ENCODE results near the gene DMD.

The DMD gene

DNA sequence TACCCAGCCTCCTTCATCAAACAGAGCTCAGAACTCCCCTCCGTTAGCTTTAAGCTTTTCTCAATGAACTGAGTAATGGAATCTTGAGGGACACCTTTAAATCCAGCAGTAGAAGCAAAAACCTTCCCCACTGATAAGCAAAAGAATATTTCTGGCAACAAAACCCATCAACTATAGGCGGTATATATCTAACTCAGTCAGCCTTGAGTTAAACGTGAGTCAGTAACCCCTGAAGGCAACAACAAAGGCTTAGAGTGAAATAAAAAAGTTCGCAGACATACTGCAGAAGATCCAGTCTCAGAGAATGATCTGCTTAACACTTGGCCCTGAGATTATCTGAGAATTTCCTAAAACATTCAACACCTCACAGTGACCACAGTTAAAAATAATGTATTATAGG is 77.2 kb downstream of the DMD start:
- no peak for TF ChIP-seq FOXP2 (optimal IDR thresholded peaks at IDR 0.05; ENCODE audit: borderline replicate concordance, extremely low read depth, extremely low read length, insufficient read depth)
- TF ChIP-seq POLR2AphosphoS5 (IDR thresholded peaks at IDR 0.05; ENCODE audit: low read depth, low read length): no peak
- no peak for TF ChIP-seq TAF1 (IDR thresholded peaks at IDR 0.05; ENCODE audit: borderline replicate concordance, insufficient read depth, low read length)
- TF ChIP-seq SIN3A (IDR thresholded peaks at IDR 0.05; ENCODE audit: borderline replicate concordance, insufficient read depth, low read length): no peak
- TF ChIP-seq, protein P1, sequence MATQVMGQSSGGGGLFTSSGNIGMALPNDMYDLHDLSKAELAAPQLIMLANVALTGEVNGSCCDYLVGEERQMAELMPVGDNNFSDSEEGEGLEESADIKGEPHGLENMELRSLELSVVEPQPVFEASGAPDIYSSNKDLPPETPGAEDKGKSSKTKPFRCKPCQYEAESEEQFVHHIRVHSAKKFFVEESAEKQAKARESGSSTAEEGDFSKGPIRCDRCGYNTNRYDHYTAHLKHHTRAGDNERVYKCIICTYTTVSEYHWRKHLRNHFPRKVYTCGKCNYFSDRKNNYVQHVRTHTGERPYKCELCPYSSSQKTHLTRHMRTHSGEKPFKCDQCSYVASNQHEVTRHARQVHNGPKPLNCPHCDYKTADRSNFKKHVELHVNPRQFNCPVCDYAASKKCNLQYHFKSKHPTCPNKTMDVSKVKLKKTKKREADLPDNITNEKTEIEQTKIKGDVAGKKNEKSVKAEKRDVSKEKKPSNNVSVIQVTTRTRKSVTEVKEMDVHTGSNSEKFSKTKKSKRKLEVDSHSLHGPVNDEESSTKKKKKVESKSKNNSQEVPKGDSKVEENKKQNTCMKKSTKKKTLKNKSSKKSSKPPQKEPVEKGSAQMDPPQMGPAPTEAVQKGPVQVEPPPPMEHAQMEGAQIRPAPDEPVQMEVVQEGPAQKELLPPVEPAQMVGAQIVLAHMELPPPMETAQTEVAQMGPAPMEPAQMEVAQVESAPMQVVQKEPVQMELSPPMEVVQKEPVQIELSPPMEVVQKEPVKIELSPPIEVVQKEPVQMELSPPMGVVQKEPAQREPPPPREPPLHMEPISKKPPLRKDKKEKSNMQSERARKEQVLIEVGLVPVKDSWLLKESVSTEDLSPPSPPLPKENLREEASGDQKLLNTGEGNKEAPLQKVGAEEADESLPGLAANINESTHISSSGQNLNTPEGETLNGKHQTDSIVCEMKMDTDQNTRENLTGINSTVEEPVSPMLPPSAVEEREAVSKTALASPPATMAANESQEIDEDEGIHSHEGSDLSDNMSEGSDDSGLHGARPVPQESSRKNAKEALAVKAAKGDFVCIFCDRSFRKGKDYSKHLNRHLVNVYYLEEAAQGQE (IDR thresholded peaks at IDR 0.05; ENCODE audit: insufficient read depth in 1 of 2, low read depth in 2 of 2, low read length in 2 of 2): no peak

- no peak for TF ChIP-seq FOXP2 (optimal IDR thresholded peaks at IDR 0.05; ENCODE audit: borderline replicate concordance, extremely low read depth, extremely low read length, insufficient read depth)
- no peak for TF ChIP-seq TAF1 (IDR thresholded peaks at IDR 0.05; ENCODE audit: borderline replicate concordance, insufficient read depth, low read length)
- TF ChIP-seq, protein P1 (IDR thresholded peaks at IDR 0.05; ENCODE audit: insufficient read depth in 1 of 2, low read depth in 2 of 2, low read length in 2 of 2): no peak
- TF ChIP-seq SIN3A (IDR thresholded peaks at IDR 0.05; ENCODE audit: borderline replicate concordance, insufficient read depth, low read length): no peak
- TF ChIP-seq POLR2AphosphoS5 (IDR thresholded peaks at IDR 0.05; ENCODE audit: low read depth, low read length): no peak
Measured at GRCh38 chrX:33133320-33133719, 78.0 kb downstream of the DMD start.

GRCh38 chrX:33132569-33132968 is 78.8 kb downstream of the DMD start:
- TF ChIP-seq TAF1 (IDR thresholded peaks at IDR 0.05; ENCODE audit: borderline replicate concordance, insufficient read depth, low read length) (no peak), FOXP2 (optimal IDR thresholded peaks at IDR 0.05; ENCODE audit: borderline replicate concordance, extremely low read depth, extremely low read length, insufficient read depth) (no peak), POLR2AphosphoS5 (IDR thresholded peaks at IDR 0.05; ENCODE audit: low read depth, low read length) (no peak), SIN3A (IDR thresholded peaks at IDR 0.05; ENCODE audit: borderline replicate concordance, insufficient read depth, low read length) (no peak)
- TF ChIP-seq, protein P1 (IDR thresholded peaks at IDR 0.05; ENCODE audit: insufficient read depth in 1 of 2, low read depth in 2 of 2, low read length in 2 of 2): no peak

DNA sequence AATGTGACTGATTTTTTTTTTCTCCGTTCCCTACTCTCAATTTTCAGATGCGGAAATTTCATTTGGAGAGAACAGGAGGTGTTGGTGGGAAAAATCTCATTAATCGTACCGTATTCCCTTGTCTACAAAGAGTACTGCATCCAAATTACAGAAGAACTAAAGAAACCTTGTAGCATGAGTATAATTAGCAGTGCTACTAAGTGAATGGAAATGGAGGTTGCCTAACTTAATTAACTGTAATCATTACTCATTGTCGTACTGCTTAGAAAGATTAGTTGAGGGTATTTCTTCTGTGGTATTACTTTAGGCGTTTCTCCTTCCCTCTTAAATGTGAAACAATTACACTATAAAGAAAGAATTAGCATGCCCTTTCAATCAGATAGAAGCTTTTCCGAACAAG is 81.7 kb downstream of the DMD start:
- TF ChIP-seq, protein P1 (IDR thresholded peaks at IDR 0.05; ENCODE audit: insufficient read depth in 1 of 2, low read depth in 2 of 2, low read length in 2 of 2): no peak
- TF ChIP-seq SIN3A (IDR thresholded peaks at IDR 0.05; ENCODE audit: borderline replicate concordance, insufficient read depth, low read length): no peak
- TF ChIP-seq TAF1 (IDR thresholded peaks at IDR 0.05; ENCODE audit: borderline replicate concordance, insufficient read depth, low read length): no peak
- TF ChIP-seq FOXP2 (optimal IDR thresholded peaks at IDR 0.05; ENCODE audit: borderline replicate concordance, extremely low read depth, extremely low read length, insufficient read depth): no peak
- no peak for TF ChIP-seq POLR2AphosphoS5 (IDR thresholded peaks at IDR 0.05; ENCODE audit: low read depth, low read length)
